ENCODE data around the gene HSPD1. TPM values are rescaled to one million over a fixed set of nuclear protein-coding genes. Genes with fewer than 3 reads are reported as not detected.

HSPD1 gene
- polyA plus RNA-seq, 5 donors, result 373 to 490 (median 417) TPM

DNA sequence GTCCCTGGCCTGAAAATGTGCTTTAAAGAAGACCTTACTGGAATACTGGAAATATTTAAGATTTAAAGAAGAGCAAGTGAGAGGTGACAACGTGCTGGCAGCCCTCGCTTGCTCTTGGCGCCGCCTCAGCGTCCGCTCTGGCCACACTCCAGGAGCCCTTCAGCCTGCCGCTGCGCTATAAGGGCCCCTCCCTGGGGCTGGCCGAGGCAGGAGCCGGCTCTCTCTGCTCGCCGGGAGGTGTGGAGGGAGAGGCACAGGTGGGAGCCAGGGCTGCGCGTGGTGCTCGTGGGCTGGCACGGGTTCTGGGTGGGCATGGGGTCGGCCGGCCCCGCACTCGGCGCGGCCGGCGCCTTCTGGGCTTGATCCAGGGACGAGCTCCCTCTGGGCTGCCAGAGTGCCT lies 49.2 kb downstream of the HSPD1 start:
- DNase-seq, result peak; percentile 29 to 50

DNA sequence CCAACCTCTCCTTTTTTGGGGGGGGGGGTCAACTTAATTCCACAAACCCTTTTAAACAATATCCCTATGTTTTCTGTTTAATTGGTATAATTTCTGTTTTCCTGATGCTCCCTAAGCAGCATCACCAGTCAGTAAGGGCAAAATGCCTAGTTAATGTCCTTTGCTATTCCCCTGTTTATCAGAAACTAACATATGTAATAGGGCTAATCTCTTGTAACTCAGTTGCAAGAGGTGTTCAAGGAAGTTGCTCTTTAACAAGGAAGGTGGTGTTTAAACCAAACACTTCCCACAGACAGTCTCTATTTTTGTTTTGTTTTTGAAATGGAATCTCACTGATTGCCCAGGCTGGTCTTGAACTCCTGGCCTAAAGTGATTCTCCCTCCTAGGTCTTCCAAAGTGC lies 52.8 kb downstream of the HSPD1 start:
- DNase-seq, result no peak

DNA sequence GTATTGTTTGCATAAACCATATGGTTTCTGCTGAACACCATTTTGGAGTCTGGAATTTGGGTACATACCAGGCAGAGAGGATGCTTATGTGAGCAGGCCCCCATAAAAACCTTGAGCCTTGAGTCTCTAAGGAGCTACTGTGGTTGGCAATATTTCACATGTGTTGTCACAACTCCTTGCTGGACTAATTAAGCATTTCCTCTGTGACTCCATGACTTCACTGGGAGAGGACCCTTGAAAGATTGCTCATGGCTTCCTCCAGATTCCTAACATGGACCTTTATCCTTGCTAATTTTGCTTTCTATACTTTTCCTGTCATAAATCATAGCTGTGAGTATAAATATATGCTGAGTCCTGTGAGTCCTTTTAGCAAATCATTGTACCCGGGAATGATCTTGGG lies 53.9 kb downstream of the HSPD1 start:
- DNase-seq, result no peak

DNA sequence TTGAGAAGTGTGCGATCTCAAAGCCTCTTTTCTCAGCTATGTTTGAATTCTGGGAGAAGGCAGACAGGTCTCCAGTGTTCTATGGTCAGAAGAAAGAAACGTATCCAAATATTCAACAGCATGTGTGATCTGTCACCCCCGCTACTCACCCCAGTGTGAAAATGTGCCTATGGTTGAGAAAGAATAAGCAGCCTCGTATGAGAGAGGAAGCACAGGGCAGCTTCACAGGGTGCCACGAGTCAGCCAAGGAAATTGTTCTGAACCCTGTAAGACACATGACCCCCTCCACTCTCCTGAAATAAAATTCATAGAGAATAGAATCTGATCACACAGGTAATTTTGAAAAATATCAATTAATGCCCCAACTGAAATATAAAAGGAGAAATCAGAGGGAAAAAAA lies 56.8 kb downstream of the HSPD1 start:
- no peak for DNase-seq

DNA sequence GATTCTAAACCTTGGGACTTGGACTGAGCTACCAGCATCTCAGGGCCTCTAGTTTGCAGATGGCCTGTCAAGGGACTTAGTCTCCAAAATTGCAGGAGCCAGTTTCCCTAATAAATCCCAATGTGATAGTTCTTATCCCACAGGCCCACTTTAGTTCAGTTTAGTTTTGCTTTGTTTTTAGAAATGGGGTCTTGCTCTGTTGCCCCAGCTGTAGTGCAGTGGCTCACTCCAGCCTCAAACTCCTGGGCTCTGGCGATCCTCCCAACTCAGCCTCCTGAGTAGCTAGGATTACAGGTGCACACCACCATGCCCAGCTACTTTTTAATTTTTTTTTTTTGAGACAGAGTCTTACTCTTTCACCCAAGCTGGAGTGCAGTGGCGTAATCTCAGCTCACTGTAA lies 62.3 kb downstream of the HSPD1 start:
- no peak for DNase-seq

Other genes with a start within 250 kb of the HSPD1 start
- gene ANKRD44, start 189.1 kb downstream of the HSPD1 start, polyA plus RNA-seq (ENCODE audit: insufficient read depth in 1 of 5, insufficient read length in 5 of 5, low replicate concordance in 1 of 5), result 10 to 100 TPM; 20.4 to 36.3 (median 25.8) TPM
- gene SF3B1, start 64.8 kb downstream of the HSPD1 start, polyA plus RNA-seq (ENCODE audit: insufficient read depth in 1 of 5, insufficient read length in 5 of 5, low replicate concordance in 1 of 5), result 100 to 1,000 TPM; 383 to 680 (median 633) TPM
- gene COQ10B, start 46.3 kb downstream of the HSPD1 start, polyA plus RNA-seq (ENCODE audit: insufficient read depth in 1 of 5, insufficient read length in 5 of 5, low replicate concordance in 1 of 5), result 10 to 100 TPM; 12.5 to 16.2 (median 13.4) TPM
- 100 to 1,000 TPM; 134 to 192 (median 161) TPM for gene HSPE1, start 539 bp upstream of the HSPD1 start, polyA plus RNA-seq (ENCODE audit: insufficient read depth in 1 of 5, insufficient read length in 5 of 5, low replicate concordance in 1 of 5)
- gene MOB4, start 16.2 kb upstream of the HSPD1 start, polyA plus RNA-seq (ENCODE audit: insufficient read depth in 1 of 5, insufficient read length in 5 of 5, low replicate concordance in 1 of 5), result 10 to 100 TPM; 43.0 to 58.7 (median 48.1) TPM
- 10 to 100 TPM; 17.7 to 35.5 (median 21.3) TPM for gene RFTN2, start 175.7 kb upstream of the HSPD1 start, polyA plus RNA-seq (ENCODE audit: insufficient read depth in 1 of 5, insufficient read length in 5 of 5, low replicate concordance in 1 of 5)
- 1 to 10 TPM; 3.7 to 5.5 (median 5.5) TPM for gene MARS2, start 205.5 kb upstream of the HSPD1 start, polyA plus RNA-seq (ENCODE audit: insufficient read depth in 1 of 5, insufficient read length in 5 of 5, low replicate concordance in 1 of 5)

Measured in right lung (tissue), 5 donors.